Measurements from ENCODE around the gene MAGEA4. TPM values are rescaled to one million over a fixed set of nuclear protein-coding genes. Genes with fewer than 3 reads are reported as not detected.
A peak's percentile ranks its signal among the peaks of the same experiment; 100 is the strongest.

MAGEA4 gene
- total RNA-seq, 1 donor from 2014 or later = not detected

- no peak overlapping the region for H3K4me3 ChIP-seq (ENCODE audit: low read depth, low read length)
- DNase-seq (ENCODE audit: low read depth) = no peak
- TF ChIP-seq CTCF (conservative IDR thresholded peaks at IDR 0.05; ENCODE audit: low read depth, low read length) = no peak
Observed at GRCh38 chrX:151962034-151962433, 49.3 kb downstream of the MAGEA4 start.

- no peak for DNase-seq (ENCODE audit: low read depth)
- TF ChIP-seq CTCF (conservative IDR thresholded peaks at IDR 0.05; ENCODE audit: low read depth, low read length) = no peak
- no peak overlapping the region for H3K4me3 ChIP-seq (ENCODE audit: low read depth, low read length)
Observed at GRCh38 chrX:151966236-151966635, 53.5 kb downstream of the MAGEA4 start.

GRCh38 chrX:151970027-151970426 lies 57.3 kb downstream of the MAGEA4 start:
- no peak for TF ChIP-seq CTCF (conservative IDR thresholded peaks at IDR 0.05; ENCODE audit: low read depth, low read length)
- no peak overlapping the region for H3K4me3 ChIP-seq (ENCODE audit: low read depth, low read length)
- no peak for DNase-seq (ENCODE audit: low read depth)

- DNase-seq (ENCODE audit: low read depth) = no peak
- no peak for TF ChIP-seq CTCF (conservative IDR thresholded peaks at IDR 0.05; ENCODE audit: low read depth, low read length)
- H3K4me3 ChIP-seq (ENCODE audit: low read depth, low read length) = no peak overlapping the region
Observed at GRCh38 chrX:151970661-151971060, 58.0 kb downstream of the MAGEA4 start.

- no peak for TF ChIP-seq CTCF (conservative IDR thresholded peaks at IDR 0.05; ENCODE audit: low read depth, low read length)
Observed at GRCh38 chrX:151973060-151973661, 60.5 kb downstream of the MAGEA4 start.

GRCh38 chrX:151973851-151974335 lies 61.2 kb downstream of the MAGEA4 start:
- DNase-seq (ENCODE audit: low read depth) = no peak
- no peak for TF ChIP-seq CTCF (conservative IDR thresholded peaks at IDR 0.05; ENCODE audit: low read depth, low read length)

More at GRCh38 chrX:151973060-151973661, 60.5 kb downstream of the MAGEA4 start:
- no peak for DNase-seq (ENCODE audit: low read depth)
- peak overlapping the region; percentile 55 for H3K4me3 ChIP-seq (ENCODE audit: low read depth, low read length)

More at GRCh38 chrX:151973851-151974335, 61.2 kb downstream of the MAGEA4 start:
- peak overlapping the region; percentile 55 for H3K4me3 ChIP-seq (ENCODE audit: low read depth, low read length)

Other genes starting within 250 kb of the MAGEA4 start
- gene PRRG3, start 217.4 kb upstream of the MAGEA4 start, total RNA-seq = not detected in 2 replicates
- not detected in 2 replicates for gene FATE1, start 196.9 kb upstream of the MAGEA4 start, total RNA-seq
- gene CNGA2, start 178.1 kb upstream of the MAGEA4 start, total RNA-seq = not detected in 2 replicates
- 2.5 and 4.8 TPM in 2 replicates for gene GABRE, start 61.8 kb downstream of the MAGEA4 start, total RNA-seq
- not detected in 2 replicates for gene MAGEA10, start 225.7 kb downstream of the MAGEA4 start, total RNA-seq

Data from epithelial cell of proximal tubule (primary cell).